ENCODE results near the gene SLC27A3. TPM values are rescaled to one million over a fixed set of nuclear protein-coding genes. Genes with fewer than 3 reads are reported as not detected.

Gene SLC27A3
- polyA plus RNA-seq, 3 donors = 84.5 to 123 (median 118) TPM

GRCh38 chr1:153771261-153771660 lies 3.9 kb upstream of the SLC27A3 start:
- Mint-ChIP-seq H3K4me3 (no peak overlapping the region), H3K9me3 (no peaks in the 10 kb centered on the region), H3K4me1 (peaks cover 56% of the 10 kb centered on the region), H3K27me3 (ENCODE audit: low read depth in 3 of 3) (no peaks in the 10 kb centered on the region), H3K36me3 (peaks cover 51 to 64% of the 10 kb centered on the region in 2 donors), H3K27ac (peak overlapping the region in 1 of 7 donors; percentile 32)
- H3K4me2 ChIP-seq (replicated peaks; ENCODE audit: extremely low read depth, low read length, poor library complexity, severe bottlenecking) = no peak overlapping the region
- no CpG with 5 or more reads among the region's 2 CpGs for WGBS (ENCODE audit: insufficient coverage)
- DNase-seq = no peak
- H3K36me3 ChIP-seq (replicated peaks in 1 of 2; ENCODE audit: control insufficient read depth in 1 of 2, insufficient read depth in 2 of 2, low read length in 2 of 2) = peaks cover 41 to 57% of the 10 kb centered on the region in 2 donors
- H3K27ac ChIP-seq (ENCODE audit: low read depth in 1 of 2, low read length in 2 of 2) = no peak overlapping the region
- no peak for TF ChIP-seq CTCF (IDR thresholded peaks at IDR 0.05)
- no peaks in the 10 kb centered on the region for H3K27me3 ChIP-seq (ENCODE audit: control insufficient read depth in 2 of 2, insufficient read depth in 2 of 2, low read length in 2 of 2)
- H3K79me2 ChIP-seq (ENCODE audit: insufficient read depth, low read length) = peaks cover 12% of the 10 kb centered on the region
- H3K9me3 ChIP-seq (replicated peaks in 1 of 2; ENCODE audit: control insufficient read depth in 1 of 2, insufficient read depth in 1 of 2, low read length in 2 of 2) = no peaks in the 10 kb centered on the region
- no peak overlapping the region for H3K4me3 ChIP-seq (replicated peaks in 1 of 3; ENCODE audit: low read depth in 2 of 3, low read length in 3 of 3)
- peaks cover 2% of the 10 kb centered on the region for H4K20me1 ChIP-seq (ENCODE audit: insufficient read depth, low read length)
- intact Hi-C loops (cut with micrococcal nuclease) = no loop called here
- H3K4me1 ChIP-seq (ENCODE audit: control insufficient read depth in 1 of 2, insufficient read depth in 2 of 2, low read length in 2 of 2) = peaks cover 54 to 56% of the 10 kb centered on the region in 2 donors
- no peak overlapping the region for H3K9ac ChIP-seq (ENCODE audit: insufficient read depth, low read length, poor library complexity, severe bottlenecking)
- no peak overlapping the region for H2AFZ ChIP-seq (ENCODE audit: insufficient read depth, low read depth, low read length, poor library complexity, severe bottlenecking)

- no peak for DNase-seq
- Histone ChIP-seq H3K9ac (ENCODE audit: insufficient read depth, low read length, poor library complexity, severe bottlenecking) (no peak overlapping the region), H4K20me1 (ENCODE audit: insufficient read depth, low read length) (peaks cover 9% of the 10 kb centered on the region), H2AFZ (ENCODE audit: insufficient read depth, low read depth, low read length, poor library complexity, severe bottlenecking) (no peak overlapping the region), H3K36me3 (replicated peaks in 1 of 2; ENCODE audit: control insufficient read depth in 1 of 2, insufficient read depth in 2 of 2, low read length in 2 of 2) (peaks cover 36 to 50% of the 10 kb centered on the region in 2 donors), H3K4me2 (replicated peaks; ENCODE audit: extremely low read depth, low read length, poor library complexity, severe bottlenecking) (no peak overlapping the region), H3K27ac (ENCODE audit: low read depth in 1 of 2, low read length in 2 of 2) (peak overlapping the region; percentile 92 to 93), H3K9me3 (replicated peaks in 1 of 2; ENCODE audit: control insufficient read depth in 1 of 2, insufficient read depth in 1 of 2, low read length in 2 of 2) (no peaks in the 10 kb centered on the region), H3K4me3 (replicated peaks in 1 of 3; ENCODE audit: low read depth in 2 of 3, low read length in 3 of 3) (no peak overlapping the region), H3K79me2 (ENCODE audit: insufficient read depth, low read length) (peaks cover 19% of the 10 kb centered on the region), H3K27me3 (ENCODE audit: control insufficient read depth in 2 of 2, insufficient read depth in 2 of 2, low read length in 2 of 2) (no peaks in the 10 kb centered on the region), H3K4me1 (ENCODE audit: control insufficient read depth in 1 of 2, insufficient read depth in 2 of 2, low read length in 2 of 2) (peaks cover 61 to 64% of the 10 kb centered on the region in 2 donors)
- Mint-ChIP-seq H3K9me3 (no peaks in the 10 kb centered on the region), H3K27me3 (ENCODE audit: low read depth in 3 of 3) (peaks cover 0 to under 1% (median 0%) of the 10 kb centered on the region in 3 donors), H3K27ac (peak overlapping the region in 6 of 7 donors; percentile 54 to 99 (median 96)), H3K36me3 (peaks cover 50 to 60% of the 10 kb centered on the region in 2 donors), H3K4me3 (no peak overlapping the region), H3K4me1 (peaks cover 64% of the 10 kb centered on the region)
- TF ChIP-seq CTCF (IDR thresholded peaks at IDR 0.05) = no peak
- intact Hi-C loops (cut with micrococcal nuclease) = no loop called here
- 89% methylated on average over 17 of the region's 21 CpGs for WGBS (ENCODE audit: insufficient coverage)
Observed at GRCh38 chr1:153771841-153772593, 3.2 kb upstream of the SLC27A3 start.
